GM21381 (cell line): ENCODE data around the gene TAAR9.

Source experiments
- ATAC-seq: cut with Tn5 transposase; IDR thresholded peaks from one replicate; pipeline ENCODE4 v1.9.1; 2021; ENCODE audit warnings: mild to moderate bottlenecking, moderate library complexity; ENCODE audit not compliant: unreplicated experiment

TAAR9 gene

GRCh38 chr6:132537977-132538376 is at the start of gene TAAR9:
TSS of gene TAAR9 (plus strand) at chr6:132538277. CDS start at chr6:132538290, 13 bp downstream.
- ATAC-seq = no peak

GRCh38 chr6:132489376-132489775 is 48.7 kb upstream of the TAAR9 start:
- ATAC-seq = no peak

GRCh38 chr6:132490024-132490423 is 48.1 kb upstream of the TAAR9 start:
- peak; percentile 31 for ATAC-seq

GRCh38 chr6:132490478-132491204 is 47.4 kb upstream of the TAAR9 start:
- ATAC-seq = peak; percentile 50

GRCh38 chr6:132491303-132491702 is 46.8 kb upstream of the TAAR9 start:
- ATAC-seq = no peak

GRCh38 chr6:132491881-132492280 is 46.2 kb upstream of the TAAR9 start:
- ATAC-seq = no peak

- no peak for ATAC-seq
Observed at GRCh38 chr6:132494954-132495353, 43.1 kb upstream of the TAAR9 start.

GRCh38 chr6:132495604-132496079 is 42.4 kb upstream of the TAAR9 start:
- peak; percentile 45 for ATAC-seq

GRCh38 chr6:132496519-132497180 is 41.4 kb upstream of the TAAR9 start:
- no peak for ATAC-seq

- ATAC-seq = peak; percentile 54
Observed at GRCh38 chr6:132498638-132499037, 39.4 kb upstream of the TAAR9 start.

- ATAC-seq = no peak
Observed at GRCh38 chr6:132499757-132500156, 38.3 kb upstream of the TAAR9 start.

- no peak for ATAC-seq
Observed at GRCh38 chr6:132504757-132505156, 33.3 kb upstream of the TAAR9 start.

GRCh38 chr6:132505158-132505557 is 32.9 kb upstream of the TAAR9 start:
- ATAC-seq = peak; percentile 52

GRCh38 chr6:132506461-132506860 is 31.6 kb upstream of the TAAR9 start:
- ATAC-seq = no peak

- ATAC-seq = no peak
Observed at GRCh38 chr6:132506869-132507808, 30.9 kb upstream of the TAAR9 start.

GRCh38 chr6:132511210-132511830 is 26.8 kb upstream of the TAAR9 start:
- ATAC-seq = no peak

- ATAC-seq = no peak
Observed at GRCh38 chr6:132511831-132512220, 26.3 kb upstream of the TAAR9 start.

GRCh38 chr6:132512342-132512637 is 25.8 kb upstream of the TAAR9 start:
- no peak for ATAC-seq

GRCh38 chr6:132512638-132513632 is 25.1 kb upstream of the TAAR9 start, which contains the start of gene STX7:
TSS of gene STX7 (minus strand) at chr6:132513116. CDS start at chr6:132503530, 9,586 bp downstream.
- peak; percentile 85 for ATAC-seq
